EH (cell line): Measurements from ENCODE around the gene TAF11L6.
"Not testable (repeated sequence)": the region's sequence is repeated elsewhere in the genome, so short reads cannot be mapped to it uniquely, and the experiment has no call there.

ENCODE experiments used
- DNase-seq: peaks from one replicate; pipeline ENCODE4 v3.0.0-alpha.2; 2015; ENCODE audit warnings: low read depth

Gene TAF11L6

GRCh38 chr5:17528369-17528768, at the start of gene TAF11L6:
Gene TAF11L6, plus strand, starts transcription at chr5:17528669.
- DNase-seq: not testable (repeated sequence)

GRCh38 chr5:17481378-17481777, 47.1 kb upstream of the TAF11L6 start:
- no peak for DNase-seq

GRCh38 chr5:17482790-17483189, 45.7 kb upstream of the TAF11L6 start:
- no peak for DNase-seq

- DNase-seq: not testable (repeated sequence)
These were observed 41.9 kb upstream of the TAF11L6 start for GRCh38 chr5:17486464-17487173.

GRCh38 chr5:17487174-17487512, 41.3 kb upstream of the TAF11L6 start:
- DNase-seq: no peak

GRCh38 chr5:17491257-17491656, 37.2 kb upstream of the TAF11L6 start:
- not testable (repeated sequence) for DNase-seq

GRCh38 chr5:17492770-17493169, 35.7 kb upstream of the TAF11L6 start:
- DNase-seq: no peak

- DNase-seq: no peak
These were observed 31.0 kb upstream of the TAF11L6 start for GRCh38 chr5:17497446-17497845.

- DNase-seq: not testable (repeated sequence)
These were observed 30.5 kb upstream of the TAF11L6 start, which contains the start of gene TAF11L2 for GRCh38 chr5:17497931-17498330. Gene TAF11L2, plus strand, starts transcription at chr5:17498231.

- no peak for DNase-seq
These were observed 16.6 kb upstream of the TAF11L6 start for GRCh38 chr5:17511775-17512325.

- not testable (repeated sequence) for DNase-seq
These were observed 10.9 kb upstream of the TAF11L6 start for GRCh38 chr5:17517526-17517925.

GRCh38 chr5:17518067-17518466, 10.4 kb upstream of the TAF11L6 start, which contains the start of gene TAF11L3:
Gene TAF11L3, plus strand, starts transcription at chr5:17518367.
- not testable (repeated sequence) for DNase-seq

GRCh38 chr5:17519508-17519907, 9.0 kb upstream of the TAF11L6 start:
- not testable (repeated sequence) for DNase-seq

GRCh38 chr5:17521501-17521900, 7.0 kb upstream of the TAF11L6 start, which contains the start of gene TAF11L4:
Gene TAF11L4, plus strand, starts transcription at chr5:17521801.
- not testable (repeated sequence) for DNase-seq

- not testable (repeated sequence) for DNase-seq
These were observed 3.5 kb upstream of the TAF11L6 start, which contains the start of gene TAF11L5 for GRCh38 chr5:17524935-17525334. Gene TAF11L5, plus strand, starts transcription at chr5:17525235.

GRCh38 chr5:17526504-17526903, 2.0 kb upstream of the TAF11L6 start:
- not testable (repeated sequence) for DNase-seq
